Kidney (tissue), 22 donors: Measurements from ENCODE around the gene P4HB. TPM values are rescaled to one million over a fixed set of nuclear protein-coding genes. Genes with fewer than 3 reads are reported as not detected.

Source experiments
- DNase-seq, 5 donors: peaks; one replicate each; pipeline ENCODE4 v3.0.0-alpha.2; 2013 to 2020
- FAIRE-seq: peaks from 2 replicates; lab custom pipeline; 2012; peaks lifted over from hg19 to GRCh38; lab: Jason Lieb, UNC
- H3K27ac ChIP-seq, 2 donors: one replicate each; pipeline ENCODE4 v1.7.0; 2013; ENCODE audit warnings: low read depth in 2 of 2, low read length in 2 of 2, inconsistent platforms in 1 of 2
- H3K27me3 ChIP-seq: one replicate; pipeline ENCODE4 v1.7.1; 2013; ENCODE audit warnings: low read length, inconsistent platforms; ENCODE audit not compliant: control insufficient read depth, insufficient read depth
- H3K36me3 ChIP-seq, 3 donors: one replicate each; pipeline versions ENCODE4 v1.7.0 to v1.7.1; 2013; ENCODE audit warnings: low read length in 3 of 3, control low read depth in 1 of 3, inconsistent platforms in 1 of 3; ENCODE audit not compliant: insufficient read depth in 3 of 3, control insufficient read depth in 2 of 3
- H3K4me1 ChIP-seq, 3 donors: one replicate each; pipeline versions ENCODE4 v1.7.0 to v1.7.1; 2013; ENCODE audit warnings: low read length in 3 of 3, inconsistent platforms in 1 of 3, low read depth in 1 of 3; ENCODE audit not compliant: control insufficient read depth in 2 of 3, insufficient read depth in 2 of 3
- H3K4me3 ChIP-seq, 3 donors: one replicate each; pipeline versions ENCODE4 v1.7.0 to v1.8.1; 2013; ENCODE audit warnings: low read length in 3 of 3, control low read depth in 1 of 3, inconsistent platforms in 1 of 3
- H3K9ac ChIP-seq, 3 donors: one replicate each; pipeline versions ENCODE4 v1.7.0 to v1.7.1; 2013; ENCODE audit warnings: low read length in 3 of 3, control low read depth in 1 of 3, inconsistent platforms in 1 of 3
- H3K9me3 ChIP-seq, 3 donors: one replicate each; pipeline versions ENCODE4 v1.7.0 to v1.7.1; 2013; ENCODE audit warnings: low read length in 3 of 3, control low read depth in 1 of 3, inconsistent platforms in 1 of 3; ENCODE audit not compliant: control insufficient read depth in 2 of 3, insufficient read depth in 1 of 3
- CTCF ChIP-seq: IDR thresholded peaks from 3 replicates; pipeline ENCODE4 v1.5.1; 2012; ENCODE audit warnings: mild to moderate bottlenecking, moderate library complexity, borderline replicate concordance; ENCODE audit not compliant: insufficient read depth; ENCODE audit errors: extremely low read depth
- intact Hi-C: fragments of 100-400 bp; cut with DNase I; formaldehyde crosslinking; loops from one replicate; pipeline ENCODE4 v1.11.1; 2022
- long read RNA-seq, 10 donors: library from polyadenylated mRNA in 1 of 10; unstranded in 1 of 10; transcript quantifications; one replicate each; pipeline ENCODE4 v2.0.0 and lab custom pipeline, GENCODE V29; 2021 to 2026
- polyA plus RNA-seq: library from polyadenylated mRNA; stranded (reverse); fragments of 350-450 nt; fragmentation: Illumina TruSeq; extraction: RNeasy Lipid Tissue Mini Kit (QIAGEN cat#74804); gene quantifications from one replicate; pipeline ENCODE4 v1.2.3, GENCODE V29; 2014; ENCODE audit warnings: low read depth, low replicate concordance; ENCODE audit not compliant: insufficient read depth
- total RNA-seq: library from RNA; stranded (reverse); fragmentation: NEBNext Ultra II Directional; extraction: Animal tissue kit (Norgen Biotek cat#: 25700); gene quantifications from one replicate; pipeline ENCODE4 v1.2.1, GENCODE V29; 2021
- donor health status: control.
- donor health status: control.
- donor health status: control.
- donor health status: control.
- donor health status: control.
- donor health status: DM: yes; HTN: yes; CAD: no.
- donor health status: Normal renal cell carcinoma (clear cell type).

Gene P4HB
- total RNA-seq = 482 TPM
- polyA plus RNA-seq = 411 TPM
- long read RNA-seq, donor 1, transcript P4HB-201 (11 exons, 2,603 nt) = major isoform, 88 of 119 reads
- long read RNA-seq, donor 1, transcript P4HB-215 (3 exons, 493 nt) = minor isoform, 7 of 119 reads
- long read RNA-seq, donor 1, transcript P4HB-204 (2 exons, 872 nt) = minor isoform, 6 of 119 reads
- long read RNA-seq, donor 1, partial matches to known transcripts = 0 of 119 reads
- long read RNA-seq, donor 1, other reads (novel, unspliced or antisense) = 8 of 119 reads
- long read RNA-seq, donor 2, transcript P4HB-215 (3 exons, 493 nt) = minor isoform, 7 of 121 reads
- long read RNA-seq, donor 2, transcript P4HB-201 (11 exons, 2,603 nt) = major isoform, 96 of 121 reads
- long read RNA-seq, donor 2, transcript P4HB-204 (2 exons, 872 nt) = minor isoform, 9 of 121 reads
- long read RNA-seq, donor 2, partial matches to known transcripts = 0 of 121 reads
- long read RNA-seq, donor 2, other reads (novel, unspliced or antisense) = 6 of 121 reads
- long read RNA-seq, donor 3, transcript P4HB-208 (2 exons, 914 nt) = minor isoform, 5 of 541 reads
- long read RNA-seq, donor 3, transcript P4HB-201 (11 exons, 2,603 nt) = major isoform, 94 of 541 reads
- long read RNA-seq, donor 3, transcript P4HB-204 (2 exons, 872 nt) = minor isoform, 8 of 541 reads
- long read RNA-seq, donor 3, transcript P4HB-215 (3 exons, 493 nt) = minor isoform, 5 of 541 reads
- long read RNA-seq, donor 3, partial matches to known transcripts = 105 of 541 reads
- long read RNA-seq, donor 3, other reads (novel, unspliced or antisense) = 323 of 541 reads
- long read RNA-seq, donor 4, transcript P4HB-204 (2 exons, 872 nt) = minor isoform, 6 of 112 reads
- long read RNA-seq, donor 4, transcript P4HB-201 (11 exons, 2,603 nt) = major isoform, 100 of 112 reads
- long read RNA-seq, donor 4, partial matches to known transcripts = 0 of 112 reads
- long read RNA-seq, donor 4, other reads (novel, unspliced or antisense) = 0 of 112 reads
- long read RNA-seq, donor 5, partial matches to known transcripts = 0 of 7 reads
- long read RNA-seq, donor 5, other reads (novel, unspliced or antisense) = 0 of 7 reads
- long read RNA-seq, donor 6, transcript P4HB-201 (11 exons, 2,603 nt) = major isoform, 5 of 10 reads
- long read RNA-seq, donor 6, partial matches to known transcripts = 0 of 10 reads
- long read RNA-seq, donor 6, other reads (novel, unspliced or antisense) = 0 of 10 reads
- long read RNA-seq, donor 7, transcript P4HB-201 (11 exons, 2,603 nt) = major isoform, 750 of 991 reads
- long read RNA-seq, donor 7, transcript P4HB-220 (11 exons, 2,453 nt) = minor isoform, 5 of 991 reads
- long read RNA-seq, donor 7, transcript P4HB-210 (5 exons, 765 nt) = minor isoform, 10 of 991 reads
- long read RNA-seq, donor 7, transcript P4HB-208 (2 exons, 914 nt) = minor isoform, 7 of 991 reads
- long read RNA-seq, donor 7, partial matches to known transcripts = 95 of 991 reads
- long read RNA-seq, donor 7, other reads (novel, unspliced or antisense) = 123 of 991 reads
- long read RNA-seq, donor 8, transcript P4HB-201 (11 exons, 2,603 nt) = major isoform, 63 of 118 reads
- long read RNA-seq, donor 8, transcript P4HB-210 (5 exons, 765 nt) = minor isoform, 5 of 118 reads
- long read RNA-seq, donor 8, transcript P4HB-215 (3 exons, 493 nt) = minor isoform, 6 of 118 reads
- long read RNA-seq, donor 8, transcript P4HB-204 (2 exons, 872 nt) = minor isoform, 19 of 118 reads
- long read RNA-seq, donor 8, partial matches to known transcripts = 21 of 118 reads
- long read RNA-seq, donor 8, other reads (novel, unspliced or antisense) = 0 of 118 reads
- long read RNA-seq, donor 9, transcript P4HB-201 (11 exons, 2,603 nt) = major isoform, 32 of 49 reads
- long read RNA-seq, donor 9, transcript P4HB-204 (2 exons, 872 nt) = minor isoform, 11 of 49 reads
- long read RNA-seq, donor 9, partial matches to known transcripts = 0 of 49 reads
- long read RNA-seq, donor 9, other reads (novel, unspliced or antisense) = 0 of 49 reads
- long read RNA-seq, donor 10, transcript P4HB-201 (11 exons, 2,603 nt) = major isoform, 67 of 99 reads
- long read RNA-seq, donor 10, transcript P4HB-210 (5 exons, 765 nt) = minor isoform, 7 of 99 reads
- long read RNA-seq, donor 10, transcript P4HB-204 (2 exons, 872 nt) = minor isoform, 15 of 99 reads
- long read RNA-seq, donor 10, transcript P4HB-208 (2 exons, 914 nt) = minor isoform, 7 of 99 reads
- long read RNA-seq, donor 10, partial matches to known transcripts = 0 of 99 reads
- long read RNA-seq, donor 10, other reads (novel, unspliced or antisense) = 0 of 99 reads

- Histone ChIP-seq H3K4me1 (peaks cover 0 to 29% (median 12%) of the 10 kb centered on the region in 3 donors), H3K36me3 (peaks cover 2 to 21% (median 14%) of the 10 kb centered on the region in 3 donors), H3K27ac (peak within 1 kb of the TSS; percentile 92 to 98), H3K9me3 (no peaks in the 10 kb centered on the region), H3K4me3 (peak within 1 kb of the TSS; percentile 76 to 94 (median 85)), H3K9ac (peak within 1 kb of the TSS; percentile 76 to 94 (median 88)), H3K27me3 (no peaks in the 10 kb centered on the region)
- no peak for FAIRE-seq
- intact Hi-C loops = no loop called here
- TF ChIP-seq CTCF = no peak
- DNase-seq = no peak
Observed at GRCh38 chr17:81859906-81860755, at the start of gene P4HB. P4HB (minus strand) TSS chr17:81860535; CDS start chr17:81860471, 64 bp downstream.

GRCh38 chr17:81909231-81909630 lies 48.9 kb upstream of the P4HB start:
- DNase-seq (no peak), FAIRE-seq (no peak)
- no peaks in the 10 kb centered on the region for H3K9me3 ChIP-seq
- H3K27ac ChIP-seq = no peak overlapping the region
- H3K27me3 ChIP-seq = no peaks in the 10 kb centered on the region
- H3K4me3 ChIP-seq = no peak overlapping the region
- intact Hi-C loops = no loop called here
- peak overlapping the region in 1 of 3 donors; percentile 7 for H3K9ac ChIP-seq
- no peak for TF ChIP-seq CTCF
- H3K4me1 ChIP-seq = peaks cover 0 to 9% (median 0%) of the 10 kb centered on the region in 3 donors
- peaks cover 0 to 25% (median 14%) of the 10 kb centered on the region in 3 donors for H3K36me3 ChIP-seq
